Retinal pigment epithelial cell (primary cell): Measurements from ENCODE around the gene SERF1A.
"Not testable (repeated sequence)": the region's sequence is repeated elsewhere in the genome, so short reads cannot be mapped to it uniquely, and the experiment has no call there.

Source experiments
- DNase-seq: peaks from one replicate; pipeline ENCODE4 v3.0.0-alpha.2; 2010; ENCODE audit warnings: low read depth
- H3K4me3 ChIP-seq: 2 replicates; pipeline ENCODE4 v1.5.1; 2011; ENCODE audit warnings: mild to moderate bottlenecking, low read length, control low read depth, moderate library complexity

The SERF1A gene

DNA sequence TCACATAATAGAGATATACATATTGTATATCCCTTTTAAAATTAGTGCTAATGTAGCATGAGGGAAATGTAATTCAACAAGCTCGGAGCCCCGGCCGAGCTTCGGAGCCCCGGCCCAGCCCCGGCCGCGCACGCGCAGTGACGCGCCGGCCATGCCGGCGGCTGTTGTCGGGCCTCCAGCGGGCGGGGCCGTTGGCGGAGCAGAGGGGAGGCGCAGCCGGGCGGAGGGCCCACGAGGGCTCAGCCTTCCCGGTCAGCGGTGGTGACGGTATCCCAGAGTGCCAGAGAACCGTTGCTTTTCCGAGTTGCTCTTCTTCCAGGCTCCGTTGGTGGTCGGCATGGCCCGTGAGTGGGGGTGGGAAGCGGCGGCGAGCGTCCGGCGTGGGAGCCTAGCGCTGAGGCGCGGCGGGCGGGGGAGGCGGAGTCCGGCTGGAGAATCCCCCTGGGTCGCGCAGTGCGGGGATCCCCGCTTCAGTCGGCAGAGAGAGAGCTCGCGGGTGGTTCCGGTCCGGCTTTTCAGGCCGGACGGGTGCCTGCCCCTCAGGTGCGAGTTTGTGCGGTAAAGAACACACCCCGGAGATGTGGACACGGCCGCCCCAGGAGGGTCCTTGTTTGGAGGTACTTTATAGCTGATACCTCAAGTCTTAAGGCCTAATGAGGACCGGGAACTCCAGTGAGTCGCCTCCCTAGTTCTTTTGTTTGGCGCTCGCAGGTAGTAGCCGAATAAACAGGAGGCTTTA lies at the start of gene SERF1A:
TSS of gene SERF1A (plus strand) at position 137 of the 739 bp plus-strand sequence. CDS start at position 338, 201 bp downstream.
- not testable (repeated sequence) for H3K4me3 ChIP-seq, DNase-seq

DNA sequence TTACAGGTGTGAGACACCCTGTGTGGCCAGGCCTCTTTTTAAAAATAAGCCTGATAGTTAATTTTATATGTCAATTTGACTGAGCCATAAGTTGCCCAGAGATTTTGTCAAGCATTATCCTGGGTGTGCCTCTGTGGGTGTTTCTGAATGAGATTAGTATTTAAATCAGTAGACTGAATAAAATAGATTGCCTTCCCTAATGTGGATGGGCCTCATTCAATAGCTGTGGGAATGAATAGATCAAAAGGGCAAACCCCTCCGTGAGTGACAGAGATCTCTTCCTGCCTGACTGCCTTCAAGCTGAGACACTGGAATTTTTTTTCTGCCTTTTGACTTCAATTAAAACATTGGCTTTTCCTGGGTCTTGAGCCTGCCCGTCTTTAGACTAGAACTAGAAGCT lies 33.7 kb upstream of the SERF1A start:
- H3K4me3 ChIP-seq, DNase-seq: not testable (repeated sequence)

DNA sequence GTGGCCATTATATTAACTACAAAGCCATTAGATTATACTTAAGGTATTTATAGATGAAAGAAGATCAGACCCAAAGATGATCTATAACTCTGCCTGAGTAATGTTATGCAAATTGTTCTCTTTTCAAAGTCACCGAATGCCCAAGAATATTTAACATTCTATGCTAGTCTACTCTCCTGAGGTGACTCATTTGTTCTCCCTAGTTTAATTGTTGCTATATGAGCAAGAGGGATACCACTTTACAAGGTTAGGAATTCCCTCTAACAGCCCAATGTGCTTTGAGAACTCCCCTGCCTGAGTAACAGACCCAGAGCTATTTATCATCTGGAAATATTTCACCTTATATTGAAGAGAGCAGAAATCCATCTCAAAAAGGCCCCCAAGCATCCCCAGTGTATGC lies 29.8 kb upstream of the SERF1A start:
- not testable (repeated sequence) for H3K4me3 ChIP-seq, DNase-seq

DNA sequence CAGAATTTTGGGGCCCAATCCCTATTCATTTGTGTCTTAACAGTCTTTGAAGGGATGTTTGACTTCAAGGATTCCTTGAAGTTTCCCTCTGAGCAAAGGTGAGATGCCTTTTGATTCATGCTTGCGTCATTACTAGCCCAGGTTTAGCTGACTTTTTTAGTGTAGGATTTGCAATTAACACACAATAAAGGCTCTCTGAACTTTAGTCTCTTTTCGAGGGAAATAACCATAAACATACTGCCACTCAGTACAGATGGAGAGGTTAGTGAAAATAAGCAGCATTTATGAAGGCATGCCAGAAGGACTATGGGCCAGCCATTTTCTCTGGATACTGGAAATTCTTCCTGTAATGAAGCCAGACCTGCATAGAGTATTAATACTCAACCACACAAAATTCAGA lies 4.4 kb upstream of the SERF1A start:
- DNase-seq, result not testable (repeated sequence)

DNA sequence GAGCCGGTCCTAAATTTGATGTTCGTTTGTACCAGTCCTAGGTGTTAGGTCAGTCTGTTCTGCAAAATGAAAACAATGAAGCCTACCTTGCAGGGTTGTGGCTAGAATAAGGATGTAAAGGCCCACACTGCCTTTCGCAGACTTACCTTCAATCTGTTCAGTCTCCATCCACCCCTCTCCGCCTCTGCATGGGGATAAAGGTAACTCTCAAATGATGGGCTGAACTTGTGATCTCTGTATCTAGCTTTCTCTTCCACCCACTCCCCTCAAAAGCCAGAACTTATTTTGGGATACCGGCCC lies 753 bp downstream of the SERF1A start:
- H3K4me3 ChIP-seq, DNase-seq: not testable (repeated sequence)

More for the DNA sequence above, 4.4 kb upstream of the SERF1A start:
- not testable (repeated sequence) for H3K4me3 ChIP-seq

DNA sequence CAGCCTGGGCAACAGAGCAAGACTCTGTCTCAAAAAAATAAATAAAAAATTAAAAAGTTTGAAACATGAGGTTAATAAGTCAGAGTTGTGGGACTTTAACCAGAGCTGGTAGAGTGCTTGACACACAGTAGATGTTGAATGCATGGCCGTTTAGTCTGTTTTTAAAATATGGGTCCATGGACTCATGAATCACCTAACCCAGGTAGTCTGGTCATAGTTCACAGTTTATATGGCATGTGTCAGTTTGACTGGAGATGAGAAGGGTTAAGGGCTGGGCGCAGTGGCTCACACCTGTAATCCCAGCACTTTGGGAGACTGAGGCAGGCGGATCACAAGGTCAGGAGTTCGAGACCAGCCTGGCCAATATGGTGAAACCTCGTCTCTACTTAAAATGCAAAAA lies 6.2 kb downstream of the SERF1A start:
- H3K4me3 ChIP-seq, DNase-seq: not testable (repeated sequence)

DNA sequence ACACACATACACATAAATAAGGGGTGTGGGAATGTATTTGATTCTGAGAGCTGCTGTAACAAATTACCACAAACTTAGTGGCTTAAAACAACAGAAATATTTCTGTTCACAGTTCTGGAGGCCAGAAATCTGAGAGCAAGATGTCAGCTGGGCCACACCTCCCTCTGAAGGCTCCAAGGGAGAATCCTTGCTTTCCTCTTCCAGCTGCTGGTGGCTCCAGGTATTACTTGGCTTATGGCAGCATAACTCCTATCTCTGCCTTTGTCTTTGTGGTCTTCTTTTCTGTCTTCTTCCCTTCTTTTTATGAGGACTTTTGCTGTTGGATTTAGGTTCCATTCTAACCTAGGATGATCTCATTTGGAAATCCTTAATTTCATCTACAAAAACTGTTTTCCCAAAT lies 16.4 kb downstream of the SERF1A start:
- DNase-seq, H3K4me3 ChIP-seq: not testable (repeated sequence)

DNA sequence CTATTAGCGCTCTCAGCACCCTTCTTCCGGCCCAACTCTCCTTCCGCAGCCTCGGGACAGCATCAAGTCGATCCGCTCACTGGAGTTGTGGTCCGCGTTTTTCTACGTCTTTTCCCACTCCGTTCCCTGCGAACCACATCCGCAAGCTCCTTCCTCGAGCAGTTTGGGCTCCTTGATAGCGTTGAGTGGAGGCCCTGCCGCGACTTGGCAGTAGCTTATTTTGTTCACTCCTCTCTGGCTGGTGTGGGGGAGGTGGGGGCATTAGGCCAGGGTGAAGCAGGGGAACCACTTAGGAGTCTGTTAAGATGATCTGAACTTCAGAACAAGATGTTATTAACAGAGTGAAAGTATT lies 24.7 kb downstream of the SERF1A start:
- DNase-seq, result not testable (repeated sequence)

DNA sequence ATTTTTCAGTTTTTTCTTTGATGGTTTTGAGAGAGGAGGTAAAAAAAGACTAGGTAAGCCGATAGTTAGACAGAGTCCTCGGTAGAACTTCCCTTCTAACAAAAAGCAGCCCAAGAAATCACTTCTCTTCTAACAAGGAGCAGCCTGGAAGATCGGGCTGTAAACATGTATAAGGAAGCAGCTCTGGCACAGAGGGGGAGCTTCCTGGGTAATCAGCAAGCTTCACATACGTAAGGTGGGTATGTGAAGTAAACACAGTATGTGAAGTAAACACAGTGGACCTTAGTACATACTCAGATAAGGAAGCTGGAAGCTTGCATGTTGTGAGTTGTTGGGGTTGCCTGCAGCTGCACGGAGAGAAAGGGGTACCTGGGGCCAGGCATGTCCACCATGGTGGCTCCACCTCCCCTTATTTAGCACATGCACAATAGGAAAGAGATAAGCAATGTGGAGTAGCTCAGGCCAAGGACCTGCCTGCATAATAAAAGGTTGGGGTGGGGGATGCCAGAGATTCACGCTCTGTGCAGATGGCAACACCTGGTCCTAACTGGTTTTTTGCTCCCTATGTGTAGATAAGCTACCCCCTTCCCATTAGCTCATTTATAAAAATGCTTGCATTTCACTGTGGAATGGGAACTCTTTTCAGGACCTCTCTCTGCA lies 31.4 kb downstream of the SERF1A start:
- H3K4me3 ChIP-seq, DNase-seq: not testable (repeated sequence)

More for the DNA sequence above, 24.7 kb downstream of the SERF1A start:
- H3K4me3 ChIP-seq, result not testable (repeated sequence)

DNA sequence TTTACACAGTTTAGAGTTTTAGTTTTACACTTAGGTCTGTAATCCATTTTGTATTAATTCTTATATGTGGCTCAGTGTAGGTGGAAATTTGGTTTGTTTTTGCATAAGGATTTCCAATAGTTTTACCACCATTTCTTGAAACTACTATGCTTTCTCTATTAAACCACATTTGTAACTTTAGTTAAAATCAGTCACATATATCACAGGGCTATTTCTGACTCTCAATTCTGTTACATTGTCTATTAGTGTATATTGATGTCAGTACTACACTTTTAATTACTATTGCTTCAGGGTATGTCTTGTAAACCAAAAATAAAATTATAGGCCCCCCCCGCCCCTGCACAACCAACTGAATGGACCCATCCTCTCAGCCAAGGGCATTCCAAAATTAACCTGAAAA lies 32.1 kb downstream of the SERF1A start:
- DNase-seq, result not testable (repeated sequence)

DNA sequence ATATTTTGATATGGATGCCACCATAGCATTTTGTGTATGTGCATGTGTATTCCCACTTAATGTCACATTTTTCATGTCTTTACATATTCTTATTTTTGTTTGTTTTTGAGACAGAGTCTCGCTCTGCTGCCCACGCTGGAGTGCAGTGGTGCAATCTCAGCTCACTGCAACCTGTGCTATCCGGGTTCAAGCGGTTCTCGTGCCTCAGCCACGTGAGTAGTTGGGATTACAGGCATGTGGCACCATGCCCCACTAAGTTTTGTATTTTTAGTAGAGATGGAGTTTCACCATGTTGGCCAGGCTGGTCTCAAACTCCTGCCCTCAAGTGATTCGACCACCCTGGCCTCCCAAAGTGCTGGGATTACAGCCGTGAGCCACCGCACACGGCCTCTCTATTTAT lies 52.6 kb downstream of the SERF1A start:
- DNase-seq, H3K4me3 ChIP-seq: not testable (repeated sequence)

More for the DNA sequence above, 32.1 kb downstream of the SERF1A start:
- H3K4me3 ChIP-seq, result not testable (repeated sequence)
